NCI-H1436 treated with DMSO at 0.1 percent for 48 hours (cell line): Measurements from ENCODE around the gene RBBP5.
"Not testable (repeated sequence)": the region's sequence is repeated elsewhere in the genome, so short reads cannot be mapped to it uniquely, and the experiment has no call there.

Experiments
- DNase-seq: peaks from one replicate; lab custom pipeline; 2025; lab: John Stamatoyannopoulos, UW

The RBBP5 gene, protein sequence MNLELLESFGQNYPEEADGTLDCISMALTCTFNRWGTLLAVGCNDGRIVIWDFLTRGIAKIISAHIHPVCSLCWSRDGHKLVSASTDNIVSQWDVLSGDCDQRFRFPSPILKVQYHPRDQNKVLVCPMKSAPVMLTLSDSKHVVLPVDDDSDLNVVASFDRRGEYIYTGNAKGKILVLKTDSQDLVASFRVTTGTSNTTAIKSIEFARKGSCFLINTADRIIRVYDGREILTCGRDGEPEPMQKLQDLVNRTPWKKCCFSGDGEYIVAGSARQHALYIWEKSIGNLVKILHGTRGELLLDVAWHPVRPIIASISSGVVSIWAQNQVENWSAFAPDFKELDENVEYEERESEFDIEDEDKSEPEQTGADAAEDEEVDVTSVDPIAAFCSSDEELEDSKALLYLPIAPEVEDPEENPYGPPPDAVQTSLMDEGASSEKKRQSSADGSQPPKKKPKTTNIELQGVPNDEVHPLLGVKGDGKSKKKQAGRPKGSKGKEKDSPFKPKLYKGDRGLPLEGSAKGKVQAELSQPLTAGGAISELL

GRCh38 chr1:205121660-205122488 is at the start of gene RBBP5:
Gene RBBP5, minus strand, starts transcription at chr1:205121978. Its CDS starts 105 bp downstream, at chr1:205121873.
- DNase-seq: peak; percentile 89

- no peak for DNase-seq
Observed at GRCh38 chr1:205171369-205171768, 49.6 kb upstream of the RBBP5 start.

GRCh38 chr1:205170532-205171269 is 48.9 kb upstream of the RBBP5 start:
- DNase-seq: no peak

DNA sequence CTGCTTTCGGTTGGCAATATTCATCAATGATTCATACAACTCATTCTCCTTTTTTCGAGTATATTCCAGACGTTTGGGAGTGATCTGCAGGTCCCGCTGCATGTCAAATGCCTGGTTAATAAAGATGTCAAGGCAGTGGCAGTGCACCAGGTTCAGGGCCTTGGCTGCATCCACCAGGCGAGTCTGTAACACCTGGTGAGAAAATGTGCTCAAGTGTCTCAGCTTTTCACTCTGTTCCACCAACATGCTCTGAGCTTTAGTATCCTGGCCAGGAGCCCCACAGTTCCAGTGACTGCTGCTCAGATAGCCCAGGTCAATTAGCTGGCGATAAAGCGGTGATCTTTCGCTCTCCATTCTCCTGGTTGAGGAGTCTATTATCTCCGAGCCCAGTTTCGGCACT is 47.5 kb upstream of the RBBP5 start:
- no peak for DNase-seq

GRCh38 chr1:205168291-205168690 is 46.5 kb upstream of the RBBP5 start:
- DNase-seq: no peak

- no peak for DNase-seq
Observed at GRCh38 chr1:205162301-205162700, 40.5 kb upstream of the RBBP5 start.

DNA sequence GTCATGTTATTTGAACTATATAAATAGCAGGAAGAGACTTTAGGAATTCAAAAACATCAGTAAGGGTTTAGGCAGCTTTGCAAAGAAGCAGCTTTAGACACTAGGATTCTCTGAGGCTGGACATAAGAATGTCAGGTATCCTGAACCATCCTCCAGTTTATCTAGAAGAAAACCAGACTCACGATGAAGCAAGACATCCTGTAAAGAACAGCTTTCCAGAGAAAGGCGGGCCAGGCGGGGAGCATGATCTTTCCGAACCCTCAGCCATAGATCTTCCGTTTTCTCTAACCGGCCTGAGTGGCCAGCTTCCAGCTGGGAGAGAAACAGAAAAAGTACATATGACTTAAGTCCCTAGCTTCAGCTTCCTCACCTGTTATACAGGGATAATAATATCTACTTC is 39.3 kb upstream of the RBBP5 start:
- no peak for DNase-seq

DNA sequence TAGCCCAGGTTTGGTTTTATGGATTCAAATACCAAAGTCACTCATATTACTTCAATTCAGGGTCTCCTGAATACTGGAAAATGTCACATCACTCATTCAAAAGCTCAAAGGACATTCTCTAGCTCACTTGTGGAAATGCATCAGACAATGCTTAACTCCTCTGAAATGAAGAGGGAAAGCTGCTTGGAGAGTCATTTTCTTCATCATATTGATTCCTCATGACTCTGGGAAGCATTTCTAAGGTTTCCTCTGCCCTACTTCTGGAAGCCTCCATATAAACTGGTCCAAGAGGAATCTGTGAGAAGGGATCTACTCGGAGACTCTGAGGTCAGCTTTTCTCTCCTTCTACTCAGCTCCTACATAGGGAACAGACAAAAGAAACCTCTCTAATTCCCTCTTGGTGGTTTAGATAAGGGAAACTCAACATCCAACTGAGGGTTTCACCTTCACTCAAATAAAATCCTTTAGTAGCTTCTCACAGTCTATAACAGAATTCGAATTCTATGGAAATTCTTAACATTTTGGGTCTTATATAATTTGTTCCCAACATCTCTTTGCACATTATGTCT is 36.4 kb upstream of the RBBP5 start:
- no peak for DNase-seq

- not testable (repeated sequence) for DNase-seq
Observed at GRCh38 chr1:205155665-205156377, 34.0 kb upstream of the RBBP5 start.

- no peak for DNase-seq
Observed at GRCh38 chr1:205152505-205152904, 30.7 kb upstream of the RBBP5 start.

- DNase-seq: no peak
Observed at GRCh38 chr1:205150651-205151428, 29.1 kb upstream of the RBBP5 start.

- no peak for DNase-seq
Observed at GRCh38 chr1:205147191-205147835, 25.5 kb upstream of the RBBP5 start.

DNA sequence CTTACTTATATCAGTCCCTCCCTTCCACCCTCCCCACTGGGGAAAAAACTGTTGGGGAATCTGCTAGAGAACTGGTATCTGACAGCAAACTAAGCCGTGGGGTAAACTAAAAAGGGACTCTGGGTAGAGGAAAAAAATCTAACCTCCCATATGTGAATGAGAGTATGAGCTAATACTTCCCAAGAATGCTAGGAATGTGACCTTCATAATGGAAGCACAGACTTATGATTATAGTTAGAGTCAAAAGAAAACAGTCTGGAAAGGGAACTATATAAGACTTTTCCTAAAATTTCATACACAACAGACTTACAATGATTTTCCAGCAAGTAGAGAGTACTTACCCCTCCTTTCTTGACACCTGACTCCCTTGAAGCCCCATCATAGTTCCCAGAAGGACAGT is 23.0 kb upstream of the RBBP5 start:
- no peak for DNase-seq

DNA sequence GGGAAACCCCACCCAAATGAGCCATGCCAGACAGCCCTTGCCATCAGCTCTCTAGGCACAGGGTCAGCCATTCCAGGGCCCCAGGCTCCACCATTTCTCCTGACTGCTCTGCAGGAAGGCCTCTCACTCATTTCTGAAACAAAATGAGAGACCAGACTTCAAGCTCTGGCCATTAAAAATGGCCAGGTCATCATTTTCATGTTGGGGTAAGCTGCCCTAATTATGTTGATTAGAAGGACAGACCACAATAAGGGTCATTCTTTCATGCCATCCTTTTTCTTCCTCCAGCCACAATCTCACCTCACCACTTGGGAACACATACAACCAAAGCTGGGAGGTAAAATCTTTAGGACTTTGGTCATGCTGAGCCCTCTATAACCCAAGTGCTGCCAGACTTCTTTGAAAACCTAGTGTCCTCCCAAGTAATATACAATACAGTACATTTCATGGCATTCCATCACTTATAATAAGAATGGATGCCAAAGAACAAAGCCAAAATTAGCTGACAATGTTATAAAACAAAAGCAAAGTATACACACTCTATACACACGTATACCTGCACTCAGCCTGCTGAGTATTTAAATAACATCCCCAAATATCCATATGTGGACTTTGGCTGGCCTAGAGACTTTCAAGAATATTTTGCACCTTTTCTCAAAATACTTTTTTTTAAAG is 22.4 kb upstream of the RBBP5 start:
- no peak for DNase-seq

GRCh38 chr1:205142102-205142469 is 20.3 kb upstream of the RBBP5 start:
- no peak for DNase-seq

- peak; percentile 9 for DNase-seq
Observed at GRCh38 chr1:205141236-205142101, 19.7 kb upstream of the RBBP5 start.

DNA sequence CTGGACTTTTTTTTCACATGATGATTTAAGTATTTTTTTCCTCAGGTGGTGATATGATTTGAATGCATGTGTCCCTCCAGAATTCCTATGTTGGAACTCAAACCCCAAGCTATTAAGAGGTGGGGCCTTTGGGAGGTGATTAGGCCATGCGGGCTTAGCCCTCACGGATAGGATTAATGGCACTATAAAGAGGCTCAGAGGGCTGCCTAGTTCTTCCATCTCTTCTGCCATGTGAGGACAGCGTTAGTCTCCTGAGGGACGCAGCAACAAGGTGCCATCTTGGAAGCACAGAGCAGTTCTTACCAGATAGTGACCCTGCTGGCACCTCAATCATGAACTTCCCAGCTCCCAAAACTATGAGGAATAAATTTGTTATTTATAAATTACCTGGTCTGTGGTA is 18.3 kb upstream of the RBBP5 start:
- no peak for DNase-seq

GRCh38 chr1:205137901-205138300 is 16.1 kb upstream of the RBBP5 start:
- no peak for DNase-seq
